GM12891 (cell line): ENCODE data around the gene ZNF230.

Source experiments
- PAX5 ChIP-seq: IDR thresholded peaks from 2 replicates; pipeline ENCODE4 v1.6.1; 2011; ENCODE audit warnings: low read length, moderate library complexity, mild to moderate bottlenecking; ENCODE audit not compliant: insufficient read depth, severe bottlenecking
- POLR2A ChIP-seq: IDR thresholded peaks from 2 replicates; pipeline ENCODE4 v1.6.1; 2011; ENCODE audit warnings: low read depth, low read length, control low read depth
- POLR2AphosphoS5 ChIP-seq: IDR thresholded peaks from 2 replicates; pipeline ENCODE4 v1.6.1; 2011; ENCODE audit warnings: low read depth, low read length, control low read depth
- SPI1 ChIP-seq: IDR thresholded peaks from 2 replicates; pipeline ENCODE4 v1.6.1; 2011; ENCODE audit warnings: low read depth, low read length, control low read depth
- TAF1 ChIP-seq: IDR thresholded peaks from 2 replicates; pipeline ENCODE4 v1.6.1; 2011; ENCODE audit warnings: low read depth, low read length, control low read depth

DNA sequence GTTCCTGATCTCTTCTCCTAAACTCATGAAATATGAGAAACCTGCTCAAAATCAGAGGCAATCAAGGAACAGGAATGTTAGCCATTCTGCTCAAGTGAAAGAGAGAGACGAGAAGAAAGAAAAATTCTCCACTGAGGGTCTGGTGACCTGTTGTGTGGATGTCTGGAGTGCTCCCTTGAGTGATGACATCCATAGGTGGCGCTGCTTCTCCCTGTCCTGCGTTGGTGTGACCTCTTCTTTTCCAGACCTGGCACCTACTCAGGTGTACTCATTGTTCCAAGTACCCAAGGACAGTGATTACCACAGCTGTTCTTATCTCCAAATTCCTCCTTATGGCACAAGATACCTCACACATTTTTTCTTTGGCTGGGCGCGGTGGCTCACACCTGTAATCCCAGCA, 53.1 kb downstream of the ZNF230 start:
- TF ChIP-seq POLR2A (no peak), PAX5 (no peak), TAF1 (no peak), POLR2AphosphoS5 (no peak), SPI1 (no peak)
